Ovary (tissue), 9 donors: Measurements from ENCODE around the gene MELTF. TPM values are rescaled to one million over a fixed set of nuclear protein-coding genes. Genes with fewer than 3 reads are reported as not detected.
"Not testable (repeated sequence)": the region's sequence is repeated elsewhere in the genome, so short reads cannot be mapped to it uniquely, and the experiment has no call there.

Experiments
- DNase-seq, 5 donors: peaks; one replicate each; pipeline ENCODE4 v3.0.0-alpha.2; 2019 to 2020
- H3K27ac ChIP-seq, 2 donors: fragments of 200-600 bp; one replicate each; pipeline versions ENCODE4 v1.5.1 to v1.8.0; 2019 to 2022
- H3K27me3 ChIP-seq: fragments of 200-600 bp; one replicate; pipeline ENCODE4 v1.8.0; 2022
- H3K36me3 ChIP-seq: fragments of 200-600 bp; sonication (generic); one replicate; pipeline ENCODE4 v1.5.1; 2019
- H3K4me1 ChIP-seq: one replicate; pipeline ENCODE4 v1.8.1; 2013; ENCODE audit warnings: mild to moderate bottlenecking, moderate library complexity; ENCODE audit not compliant: insufficient read depth
- H3K4me3 ChIP-seq: fragments of 200-600 bp; sonication (generic); one replicate; pipeline ENCODE4 v1.5.1; 2017
- H3K9me3 ChIP-seq, 2 donors: fragments of 200-600 bp in 1 of 2; sonication (generic) in 1 of 2; one replicate each; pipeline versions ENCODE4 v1.5.1 to v1.8.1; 2013 to 2019; ENCODE audit warnings: mild to moderate bottlenecking in 1 of 2, moderate library complexity in 1 of 2
- CTCF ChIP-seq, 3 donors: fragments of 450-650 bp in 2 of 3; fragments of 200-600 bp in 1 of 3; IDR thresholded peaks; one replicate each; pipeline versions ENCODE4 v1.5.1 to v1.8.0; 2016 to 2022; ENCODE audit warnings: antibody characterized with exemption in 3 of 3, mild to moderate bottlenecking in 1 of 3
- EP300 ChIP-seq: sonication (generic); formaldehyde crosslinking; IDR thresholded peaks from one replicate; pipeline ENCODE4 v1.6.1; 2017; ENCODE audit warnings: antibody characterized with exemption
- POLR2A ChIP-seq: fragments of 450-650 bp; IDR thresholded peaks from one replicate; pipeline ENCODE4 v1.6.1; 2017; ENCODE audit warnings: antibody characterized with exemption, mild to moderate bottlenecking, moderate library complexity
- WGBS, 3 donors: extraction: QIAGEN DNeasy Blood & Tissue Kit in 1 of 3; methylation state at CpG; one replicate each; pipeline versions ENCODE4 v1.1.5 to v1.1.7; 2013 to 2017; 5-methylcytosine and 5-hydroxymethylcytosine counted together
- intact Hi-C, 4 donors: fragments of 100-400 bp; cut with DNase I; formaldehyde crosslinking; loops; one replicate each; pipeline versions ENCODE4 v1.11.0 to v1.15.1; 2022 to 2023
- polyA plus RNA-seq, 2 donors: library from polyadenylated mRNA; stranded (reverse); fragments of 200-250 nt in 1 of 2; fragments of 350-450 nt in 1 of 2; fragmentation: Illumina TruSeq in 1 of 2; extraction: RNeasy Lipid Tissue Mini Kit (QIAGEN cat#74804) in 1 of 2; gene quantifications; one replicate each; pipeline ENCODE4 v1.2.3, GENCODE V29; 2013 to 2014
- total RNA-seq, 7 donors: library from RNA; depleted of rRNA in 2 of 7; stranded (reverse); fragments of >200 nt in 2 of 7; fragmentation: NEBNext Ultra II Directional in 3 of 7; extraction: Animal tissue kit (Norgen Biotek cat#: 25700) in 3 of 7; gene quantifications; one replicate each; pipeline versions ENCODE4 v1.1.0 to v1.2.4, GENCODE V29; 2016 to 2023
- donor health status: DM: no; HTN: no; CAD: no; lungs with moderate emphysema.
- donor health status: DM: no; HTN: no; CAD: no.
- donor health status: Bipolar disorder and iron deficiency.
- donor health status: DM: yes; HTN: yes; CAD: no.
- donor health status: DM: no; HTN: no; CAD: no.
- donor health status: DM: yes; HTN: yes; CAD: no.

Gene MELTF
- total and polyA plus RNA-seq, 9 donors: 0.53 to 19.0 (median 2.0) TPM

GRCh38 chr3:197038679-197039462 lies 9.3 kb upstream of the MELTF start:
- Histone ChIP-seq H3K27me3 (no peaks in the 10 kb centered on the region), H3K4me3 (no peak overlapping the region), H3K27ac (no peak overlapping the region), H3K4me1 (no peaks in the 10 kb centered on the region), H3K9me3 (no peaks in the 10 kb centered on the region), H3K36me3 (no peaks in the 10 kb centered on the region)
- 83 to 84% (median 83%) methylated on average over 14 of the region's 14 CpGs for WGBS, 3 donors
- intact Hi-C loops: no loop called here
- TF ChIP-seq POLR2A (no peak), CTCF (IDR thresholded peaks at IDR 0.05) (no peak), EP300 (no peak)
- DNase-seq: no peak

- Histone ChIP-seq H3K27me3 (no peaks in the 10 kb centered on the region), H3K9me3 (no peaks in the 10 kb centered on the region), H3K4me1 (peaks cover 2% of the 10 kb centered on the region), H3K27ac (no peak overlapping the region), H3K4me3 (no peak overlapping the region), H3K36me3 (no peaks in the 10 kb centered on the region)
- TF ChIP-seq EP300: no peak
- DNase-seq: no peak
- WGBS, 3 donors: 43 to 51% (median 46%) methylated on average over 3 of the region's 3 CpGs
- intact Hi-C loops: no loop called here
Observed at GRCh38 chr3:197035577-197035976, 6.0 kb upstream of the MELTF start.

GRCh38 chr3:197034778-197035177 lies 5.2 kb upstream of the MELTF start:
- intact Hi-C loops, H3K4me3 ChIP-seq, H3K4me1 ChIP-seq, H3K27ac ChIP-seq, H3K27me3 ChIP-seq, H3K36me3 ChIP-seq, H3K9me3 ChIP-seq, DNase-seq: not testable (repeated sequence)
- 66 to 74% (median 69%) methylated on average over 5 of the region's 5 CpGs for WGBS, 3 donors

- H3K27me3 ChIP-seq, H3K4me3 ChIP-seq, intact Hi-C loops, H3K27ac ChIP-seq, DNase-seq, H3K9me3 ChIP-seq, H3K4me1 ChIP-seq, H3K36me3 ChIP-seq: not testable (repeated sequence)
- WGBS, 3 donors: 80 to 90% (median 88%) methylated on average over 3 of the region's 3 CpGs
Observed at GRCh38 chr3:197033764-197034163, 4.1 kb upstream of the MELTF start.

- 24 to 32% (median 28%) methylated on average over 12 of the region's 12 CpGs for WGBS, 3 donors
- H3K4me1 ChIP-seq: peaks cover 5% of the 10 kb centered on the region
- H3K9me3 ChIP-seq: no peaks in the 10 kb centered on the region
- intact Hi-C loops: no loop called here
- peak; percentile 57 to 91 (median 69) for DNase-seq
- no peaks in the 10 kb centered on the region for H3K27me3 ChIP-seq
- no peaks in the 10 kb centered on the region for H3K36me3 ChIP-seq
- TF ChIP-seq CTCF (IDR thresholded peaks at IDR 0.05) (no peak), POLR2A (no peak), EP300 (peak; percentile 67)
- no peak overlapping the region for H3K27ac ChIP-seq
- H3K4me3 ChIP-seq: no peak overlapping the region
Observed at GRCh38 chr3:197031315-197032285, 2.0 kb upstream of the MELTF start.
